ENCODE measurements around the gene SF3B3.
"Not testable (repeated sequence)": the region's sequence is repeated elsewhere in the genome, so short reads cannot be mapped to it uniquely, and the experiment has no call there.

Gene SF3B3

GRCh38 chr16:70512456-70512855 lies 11.2 kb upstream of the SF3B3 start:
- no peak for DNase-seq

DNA sequence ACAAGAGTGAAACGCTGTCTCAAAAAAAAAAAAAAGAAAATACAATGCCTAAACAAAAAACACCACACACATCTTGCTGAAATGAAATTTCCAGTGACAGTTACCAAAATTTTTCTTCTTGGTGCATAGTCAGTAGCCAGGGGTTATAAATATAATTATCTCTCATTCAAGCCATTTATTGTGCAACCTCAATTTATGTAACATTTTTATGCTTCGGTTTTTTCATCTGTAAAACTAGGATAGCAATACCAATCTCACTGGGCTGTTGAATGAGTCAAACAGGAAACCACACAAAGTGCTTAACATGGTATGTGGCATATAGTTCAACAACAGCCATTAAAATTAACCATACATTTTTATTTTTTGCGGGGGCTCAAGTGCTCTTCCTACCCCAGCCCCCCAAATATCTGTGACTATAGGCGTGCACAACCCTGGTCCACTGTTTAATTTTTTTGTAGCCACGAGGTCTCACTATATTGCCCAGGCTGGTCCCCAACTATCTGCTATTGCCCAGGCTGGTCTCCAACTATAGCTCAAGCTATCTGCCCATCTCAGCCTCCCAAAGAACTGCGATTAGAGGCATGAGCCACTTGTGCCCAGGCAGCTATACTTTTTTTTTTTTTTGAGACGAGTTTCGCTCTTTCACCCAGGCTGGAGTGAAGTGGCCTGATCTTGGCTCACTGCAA lies 2.9 kb upstream of the SF3B3 start:
- no peak for DNase-seq

DNA sequence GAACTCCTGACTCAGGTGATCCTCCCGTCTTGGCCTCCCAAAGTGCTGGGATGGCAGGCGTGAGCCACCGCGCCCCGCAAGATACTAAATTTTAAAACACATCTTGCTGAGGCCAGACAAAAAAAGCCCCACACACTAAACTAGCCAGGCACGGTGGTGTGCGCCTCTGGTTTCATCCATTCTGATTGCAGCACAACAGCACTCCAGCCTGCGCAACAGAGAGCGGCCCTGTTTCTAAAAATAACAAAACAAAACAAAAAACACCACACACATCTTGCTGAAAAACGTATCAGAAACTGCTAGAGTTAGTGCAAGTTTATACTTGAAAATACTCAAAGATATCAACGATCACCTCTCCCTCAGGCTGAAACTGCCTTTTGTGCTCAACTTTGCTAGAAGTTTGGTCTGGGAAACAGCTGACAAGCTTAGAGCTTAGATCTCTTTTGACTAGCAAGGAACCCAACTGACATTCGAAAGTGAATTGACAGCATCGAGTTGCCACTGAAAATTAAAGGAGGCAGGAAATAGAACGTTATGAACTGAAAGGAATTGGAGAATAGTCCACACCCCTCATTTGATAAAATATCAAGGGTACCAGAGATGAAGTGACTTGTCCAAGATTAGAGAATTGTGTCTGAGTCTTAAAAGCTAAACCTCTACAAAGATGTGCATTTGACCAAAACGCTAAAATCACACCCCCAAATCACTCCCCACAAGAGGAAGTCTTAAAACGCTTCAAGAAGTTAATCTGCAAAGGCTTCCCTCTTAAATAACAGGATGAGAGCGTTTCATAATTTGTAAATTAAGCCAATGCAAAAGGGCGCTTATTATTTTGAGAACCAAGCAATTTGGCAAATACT lies 1.2 kb upstream of the SF3B3 start:
- no peak for DNase-seq

DNA sequence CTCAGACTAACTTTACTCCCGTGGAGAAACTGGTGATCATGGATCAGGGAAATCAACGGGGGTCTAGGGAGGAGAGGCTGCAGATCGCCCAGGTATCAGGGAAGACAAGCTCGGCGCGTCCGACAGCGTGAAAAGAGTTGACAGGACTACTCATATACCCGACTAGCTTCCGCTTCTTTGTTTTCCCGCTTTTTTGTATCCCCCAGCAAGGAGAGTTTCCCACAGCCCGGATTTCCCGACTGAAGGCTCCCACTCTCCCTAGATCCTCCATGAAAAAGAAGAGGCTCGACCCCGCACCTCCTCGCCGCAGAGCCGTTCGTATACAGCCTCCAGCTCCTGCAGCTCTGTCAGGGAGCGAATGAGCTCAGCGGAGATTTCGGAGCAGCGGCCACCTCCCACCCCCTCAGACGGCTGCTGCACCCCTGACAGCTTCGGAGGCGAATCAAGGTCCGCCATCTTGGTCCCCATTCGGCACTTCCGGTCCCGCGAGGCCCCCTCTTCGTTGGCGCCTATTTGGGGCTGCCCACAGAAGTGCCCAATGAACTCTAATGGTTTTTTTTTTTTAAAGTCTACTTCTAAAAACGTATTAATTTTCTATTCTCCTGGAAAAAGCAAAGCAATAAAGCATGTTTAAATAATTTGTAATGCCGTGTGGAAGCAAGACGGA lies 407 bp upstream of the SF3B3 start, which contains the start of gene COG4:
COG4 (minus strand) TSS at position 479 of the 667 bp plus-strand sequence; CDS start at position 468, 11 bp downstream.
- peak; percentile 88 for DNase-seq

DNA sequence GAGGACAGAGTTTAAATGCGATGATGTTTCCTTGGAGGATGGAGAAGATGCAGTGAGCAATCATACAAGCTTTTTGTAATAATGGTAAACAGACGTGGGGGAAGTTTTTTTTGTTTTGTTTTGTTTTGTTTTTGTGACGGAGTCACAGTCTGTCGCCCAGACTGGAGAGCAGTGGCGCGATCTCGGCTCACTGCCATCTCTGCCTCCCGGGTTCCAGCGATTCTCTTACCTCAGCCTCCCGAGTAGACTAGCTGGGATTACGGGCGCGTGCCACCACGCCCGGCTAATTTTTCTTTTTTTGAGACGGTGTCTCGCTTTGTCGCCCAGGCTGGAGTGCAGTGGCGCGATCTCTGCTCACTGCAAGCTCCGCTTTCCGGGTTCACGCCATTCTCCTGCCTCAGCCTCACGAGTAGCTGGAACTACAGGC lies 796 bp downstream of the SF3B3 start:
- DNase-seq = not testable (repeated sequence)

- DNase-seq = no peak
Observed at GRCh38 chr16:70526403-70526802, 2.8 kb downstream of the SF3B3 start.

- no peak for DNase-seq
Observed at GRCh38 chr16:70527315-70527996, 3.8 kb downstream of the SF3B3 start.

DNA sequence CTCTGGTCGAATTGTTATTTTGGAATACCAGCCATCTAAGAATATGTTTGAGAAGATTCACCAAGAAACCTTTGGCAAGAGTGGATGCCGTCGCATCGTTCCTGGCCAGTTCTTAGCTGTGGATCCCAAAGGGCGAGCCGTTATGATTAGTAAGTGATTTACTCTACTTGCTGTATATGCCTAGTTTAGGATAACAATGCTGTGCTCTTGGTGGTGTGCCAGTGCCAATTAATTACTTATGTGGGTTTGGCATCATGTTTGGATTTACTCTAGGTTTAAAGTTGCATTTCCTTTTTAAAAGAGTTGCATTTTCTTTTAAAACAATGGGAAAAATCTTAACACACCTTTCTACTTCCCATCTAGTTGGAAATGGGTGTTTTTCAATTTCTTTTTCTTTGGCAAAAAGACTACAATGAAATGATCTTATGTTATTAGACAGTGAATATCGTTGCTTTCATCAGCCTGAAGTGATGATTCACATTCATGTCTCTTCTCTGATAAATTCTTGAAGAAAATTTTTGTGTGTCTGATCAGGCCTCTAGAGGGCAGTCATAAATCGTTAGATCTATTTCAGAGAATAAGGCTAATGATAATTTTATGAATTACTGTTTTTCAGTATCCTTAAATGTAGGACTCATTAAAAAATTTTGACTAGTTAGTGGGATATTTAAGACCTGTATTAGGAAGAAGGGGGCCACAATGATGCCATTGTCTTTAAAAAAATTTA lies 5.6 kb downstream of the SF3B3 start:
- no peak for DNase-seq

DNA sequence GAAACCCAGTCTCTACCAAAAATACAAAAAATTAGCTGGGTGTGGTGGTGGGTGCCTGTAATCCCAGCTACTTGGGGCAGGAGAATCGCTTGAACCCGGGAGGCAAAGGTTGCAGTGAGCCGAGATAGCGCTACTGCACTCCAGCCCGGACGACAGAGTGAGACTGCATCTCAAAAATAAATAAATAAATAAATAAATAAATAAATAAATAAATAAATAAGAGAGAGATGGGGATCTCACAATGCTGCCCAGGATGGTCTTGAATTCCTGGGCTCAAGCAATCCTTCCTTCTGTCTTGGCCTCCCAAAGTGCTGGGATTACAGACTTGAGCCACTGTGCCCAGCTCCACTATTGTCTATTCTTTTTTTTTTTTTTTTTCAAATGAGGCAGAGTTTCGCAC lies 6.3 kb downstream of the SF3B3 start:
- not testable (repeated sequence) for DNase-seq

DNA sequence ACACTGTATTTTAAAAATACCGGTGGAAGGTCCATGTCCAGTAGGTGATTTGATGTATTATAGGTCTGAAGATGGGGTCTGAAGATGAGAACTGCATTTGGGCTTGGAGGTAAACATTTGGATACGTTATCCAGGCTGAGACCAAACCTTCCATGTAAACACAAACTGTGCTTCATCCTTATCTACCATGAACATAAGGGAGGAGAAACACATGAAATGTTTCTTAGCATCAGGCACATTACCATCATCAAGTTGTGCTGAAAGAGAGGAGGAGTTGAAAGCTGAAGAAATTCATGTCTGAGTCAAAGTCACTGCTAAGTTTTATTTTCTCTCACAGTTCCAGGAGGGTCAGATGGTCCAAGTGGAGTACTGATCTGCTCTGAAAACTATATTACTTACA lies 11.4 kb downstream of the SF3B3 start:
- no peak for DNase-seq

GRCh38 chr16:70540994-70541393 lies 17.4 kb downstream of the SF3B3 start:
- DNase-seq = no peak

- DNase-seq = no peak
Observed at GRCh38 chr16:70544548-70544947, 20.9 kb downstream of the SF3B3 start.

GRCh38 chr16:70548936-70549335 lies 25.3 kb downstream of the SF3B3 start:
- DNase-seq = no peak

GRCh38 chr16:70550082-70550481 lies 26.5 kb downstream of the SF3B3 start:
- DNase-seq = no peak

- DNase-seq = no peak
Observed at GRCh38 chr16:70551788-70552187, 28.2 kb downstream of the SF3B3 start.

- no peak for DNase-seq
Observed at GRCh38 chr16:70552675-70553074, 29.1 kb downstream of the SF3B3 start.

- DNase-seq = no peak
Observed at GRCh38 chr16:70553645-70554044, 30.0 kb downstream of the SF3B3 start.

DNA sequence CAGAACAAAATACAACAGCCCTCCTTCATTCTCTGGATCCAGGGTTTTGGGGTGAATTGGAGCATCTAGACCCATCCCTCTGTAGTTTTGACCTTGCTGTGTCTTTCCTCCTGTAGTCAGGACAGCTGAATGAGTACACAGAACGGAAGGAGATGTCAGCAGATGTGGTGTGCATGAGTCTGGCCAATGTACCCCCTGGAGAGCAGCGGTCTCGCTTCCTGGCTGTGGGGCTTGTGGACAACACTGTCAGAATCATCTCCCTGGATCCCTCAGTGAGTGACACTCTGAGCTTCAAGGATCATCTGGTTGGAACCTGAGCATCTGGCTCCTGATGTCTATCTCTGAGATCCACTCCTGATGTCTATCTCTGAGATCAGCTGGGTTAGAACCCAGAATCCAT lies 32.4 kb downstream of the SF3B3 start:
- no peak for DNase-seq

DNA sequence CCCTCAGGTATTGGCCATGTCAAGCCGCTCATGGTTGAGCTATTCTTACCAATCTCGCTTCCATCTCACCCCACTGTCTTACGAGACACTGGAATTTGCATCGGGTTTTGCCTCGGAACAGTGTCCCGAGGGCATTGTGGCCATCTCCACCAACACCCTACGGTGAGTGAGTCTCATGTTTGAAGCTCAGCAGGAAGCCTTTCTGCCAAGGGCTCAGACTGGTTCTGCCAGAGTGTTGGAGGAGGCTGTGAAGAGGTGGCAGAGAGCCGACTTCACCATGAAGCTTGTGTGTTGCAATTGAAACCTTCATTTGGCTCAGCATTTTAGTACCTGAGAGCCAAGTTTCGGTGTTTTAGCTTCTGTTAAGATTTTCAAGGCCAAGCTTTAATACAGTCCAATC lies 38.0 kb downstream of the SF3B3 start:
- no peak for DNase-seq

DNA sequence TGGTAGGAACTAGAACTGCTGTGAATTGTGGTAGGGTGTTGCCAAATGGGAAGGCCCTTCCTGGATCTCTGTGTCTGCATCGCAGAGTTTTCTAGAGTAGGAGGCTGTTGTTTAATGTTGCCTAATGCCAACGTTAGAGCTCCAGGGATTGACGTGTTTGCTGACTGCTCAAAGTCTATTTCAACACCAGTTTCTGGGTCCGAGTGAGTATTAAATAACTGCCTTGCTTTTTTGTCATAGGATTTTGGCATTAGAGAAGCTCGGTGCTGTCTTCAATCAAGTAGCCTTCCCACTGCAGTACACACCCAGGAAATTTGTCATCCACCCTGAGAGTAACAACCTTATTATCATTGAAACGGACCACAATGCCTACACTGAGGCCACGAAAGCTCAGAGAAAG lies 40.0 kb downstream of the SF3B3 start:
- DNase-seq = no peak

DNA sequence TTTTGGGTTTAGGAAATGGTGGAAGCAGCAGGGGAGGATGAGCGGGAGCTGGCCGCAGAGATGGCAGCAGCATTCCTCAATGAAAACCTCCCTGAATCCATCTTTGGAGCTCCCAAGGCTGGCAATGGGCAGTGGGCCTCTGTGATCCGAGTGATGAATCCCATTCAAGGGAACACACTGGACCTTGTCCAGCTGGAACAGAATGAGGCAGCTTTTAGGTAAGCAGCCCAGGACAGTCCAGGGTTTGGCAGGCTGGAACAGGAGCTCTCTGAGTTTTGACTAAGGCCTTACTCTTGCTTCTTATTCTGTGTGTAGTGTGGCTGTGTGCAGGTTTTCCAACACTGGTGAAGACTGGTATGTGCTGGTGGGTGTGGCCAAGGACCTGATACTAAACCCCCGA lies 41.4 kb downstream of the SF3B3 start:
- no peak for DNase-seq

GRCh38 chr16:70568601-70569237 lies 45.1 kb downstream of the SF3B3 start:
- DNase-seq = no peak

All from left hindlimb (tissue), 1 donor.